ENCODE data around the gene DTD2.

Gene DTD2

GRCh38 chr14:31408421-31408820 is 48.9 kb downstream of the DTD2 start:
- DNase-seq (ENCODE audit: low read depth in 2 of 2, low spot score in 1 of 2): no peak

- no peak for DNase-seq (ENCODE audit: low read depth in 2 of 2, low spot score in 1 of 2)
Measured at GRCh38 chr14:31405599-31406232, 51.6 kb downstream of the DTD2 start.

- DNase-seq (ENCODE audit: low read depth in 2 of 2, low spot score in 1 of 2): no peak
Measured at GRCh38 chr14:31405106-31405505, 52.2 kb downstream of the DTD2 start.

GRCh38 chr14:31403707-31404106 is 53.6 kb downstream of the DTD2 start:
- DNase-seq (ENCODE audit: low read depth in 2 of 2, low spot score in 1 of 2): no peak

GRCh38 chr14:31402764-31403439 is 54.4 kb downstream of the DTD2 start:
- DNase-seq (ENCODE audit: low read depth in 2 of 2, low spot score in 1 of 2): no peak

GRCh38 chr14:31401369-31401932 is 55.9 kb downstream of the DTD2 start:
- no peak for DNase-seq (ENCODE audit: low read depth in 2 of 2, low spot score in 1 of 2)

- no peak for DNase-seq (ENCODE audit: low read depth in 2 of 2, low spot score in 1 of 2)
Measured at GRCh38 chr14:31400031-31400638, 57.2 kb downstream of the DTD2 start.

All from stimulated activated CD8-positive, alpha-beta memory T cell treated with anti-CD3 and anti-CD28 coated beads, Interleukin-4, amount 100 ng/mL, for 4 hours (primary cell).